Lung (tissue), 12 donors: ENCODE results near the gene TMEM63C. TPM values are rescaled to one million over a fixed set of nuclear protein-coding genes. Genes with fewer than 3 reads are reported as not detected.

Source experiments
- ATAC-seq: fragments of 200-7000 bp; cut with Tn5 transposase; one replicate; pipeline ENCODE4 v1.9.1; 2020; ENCODE audit warnings: moderate number of reproducible peaks; ENCODE audit not compliant: insufficient read depth, low FRiP score
- DNase-seq, 3 donors: peaks; one replicate each; pipeline ENCODE4 v3.0.0-alpha.2; 2013 to 2017
- H3K27ac ChIP-seq, 2 donors: one replicate each; pipeline ENCODE4 v1.5.1; 2013; ENCODE audit warnings: mild to moderate bottlenecking in 2 of 2, moderate library complexity in 2 of 2, control low read depth in 1 of 2, inconsistent platforms in 1 of 2, low read depth in 1 of 2, low read length in 1 of 2
- H3K27me3 ChIP-seq, 3 donors: one replicate each; pipeline ENCODE4 v1.5.1; 2013; ENCODE audit warnings: low read length in 2 of 3; ENCODE audit not compliant: control insufficient read depth in 3 of 3, insufficient read depth in 3 of 3
- H3K36me3 ChIP-seq, 4 donors: one replicate each; pipeline ENCODE4 v1.5.1; 2013; ENCODE audit warnings: low read length in 4 of 4, mild to moderate bottlenecking in 1 of 4, moderate library complexity in 1 of 4; ENCODE audit not compliant: control insufficient read depth in 4 of 4, insufficient read depth in 4 of 4
- H3K4me1 ChIP-seq, 5 donors: one replicate each; pipeline ENCODE4 v1.5.1; 2013; ENCODE audit warnings: low read length in 5 of 5, mild to moderate bottlenecking in 2 of 5, moderate library complexity in 1 of 5; ENCODE audit not compliant: control insufficient read depth in 5 of 5, insufficient read depth in 5 of 5
- H3K4me3 ChIP-seq: one replicate; pipeline ENCODE4 v1.5.1; 2013; ENCODE audit warnings: mild to moderate bottlenecking, control low read depth, moderate library complexity
- H3K9ac ChIP-seq, 2 donors: one replicate each; pipeline ENCODE4 v1.5.1; 2013; ENCODE audit warnings: low read length in 2 of 2, control low read depth in 1 of 2; ENCODE audit not compliant: insufficient read depth in 1 of 2
- H3K9me3 ChIP-seq, 4 donors: one replicate each; pipeline ENCODE4 v1.5.1; 2013; ENCODE audit warnings: low read length in 3 of 4, mild to moderate bottlenecking in 1 of 4, moderate library complexity in 1 of 4; ENCODE audit not compliant: control insufficient read depth in 4 of 4, insufficient read depth in 3 of 4
- CTCF ChIP-seq: IDR thresholded peaks from 2 replicates; pipeline ENCODE4 v1.5.1; 2012; ENCODE audit warnings: mild to moderate bottlenecking; ENCODE audit errors: control extremely low read depth, extremely low read depth
- WGBS, 2 donors: extraction: QIAGEN DNeasy Blood & Tissue Kit; methylation state at CpG; one replicate each; pipeline ENCODE4 v1.1.7; 2013; 5-methylcytosine and 5-hydroxymethylcytosine counted together
- polyA plus RNA-seq, 2 donors: library from polyadenylated mRNA; stranded (reverse); fragments of 200-250 nt; gene quantifications; one replicate each; pipeline ENCODE4 v1.2.1, GENCODE V29; 2013
- total RNA-seq, 2 donors: library from RNA; depleted of rRNA in 1 of 2; stranded (reverse); fragments of >200 nt in 1 of 2; gene quantifications; one replicate each; pipeline ENCODE4 v1.2.1, GENCODE V29; 2014 to 2021
- donor health status: control.
- donor health status: control.
- donor health status: Bipolar disorder and iron deficiency.
- donor health status: healthy.
- donor health status: DM: yes; HTN: yes; CAD: no.

The TMEM63C gene
- total and polyA plus RNA-seq, 4 donors: 0.20 to 1.2 (median 0.45) TPM

- WGBS, 2 donors: 79 to 83% methylated on average over 16 of the region's 16 CpGs
- Histone ChIP-seq H3K27me3 (peaks cover 0 to 25% (median 10%) of the 10 kb centered on the region in 3 donors), H3K27ac (no peak overlapping the region), H3K4me1 (no peaks in the 10 kb centered on the region), H3K36me3 (no peaks in the 10 kb centered on the region), H3K9me3 (peaks cover 0 to 13% (median 2%) of the 10 kb centered on the region in 4 donors), H3K4me3 (no peak overlapping the region), H3K9ac (no peak overlapping the region)
- no peak for DNase-seq
- TF ChIP-seq CTCF: no peak
- no peak for ATAC-seq
These were observed 83.0 kb downstream of the TMEM63C start for GRCh38 chr14:77264466-77265186.

- no peak for ATAC-seq
- TF ChIP-seq CTCF: no peak
- H3K9me3 ChIP-seq: peaks cover 0 to 13% (median 2%) of the 10 kb centered on the region in 4 donors
- no peak overlapping the region for H3K27ac ChIP-seq
- 39 to 66% methylated on average over 2 of the region's 2 CpGs for WGBS, 2 donors
- no peaks in the 10 kb centered on the region for H3K4me1 ChIP-seq
- no peak overlapping the region for H3K4me3 ChIP-seq
- no peaks in the 10 kb centered on the region for H3K36me3 ChIP-seq
- no peak overlapping the region for H3K9ac ChIP-seq
- H3K27me3 ChIP-seq: peaks cover under 1 to 30% (median 14%) of the 10 kb centered on the region in 3 donors
- no peak for DNase-seq
These were observed 83.6 kb downstream of the TMEM63C start for GRCh38 chr14:77265187-77265515.

DNA sequence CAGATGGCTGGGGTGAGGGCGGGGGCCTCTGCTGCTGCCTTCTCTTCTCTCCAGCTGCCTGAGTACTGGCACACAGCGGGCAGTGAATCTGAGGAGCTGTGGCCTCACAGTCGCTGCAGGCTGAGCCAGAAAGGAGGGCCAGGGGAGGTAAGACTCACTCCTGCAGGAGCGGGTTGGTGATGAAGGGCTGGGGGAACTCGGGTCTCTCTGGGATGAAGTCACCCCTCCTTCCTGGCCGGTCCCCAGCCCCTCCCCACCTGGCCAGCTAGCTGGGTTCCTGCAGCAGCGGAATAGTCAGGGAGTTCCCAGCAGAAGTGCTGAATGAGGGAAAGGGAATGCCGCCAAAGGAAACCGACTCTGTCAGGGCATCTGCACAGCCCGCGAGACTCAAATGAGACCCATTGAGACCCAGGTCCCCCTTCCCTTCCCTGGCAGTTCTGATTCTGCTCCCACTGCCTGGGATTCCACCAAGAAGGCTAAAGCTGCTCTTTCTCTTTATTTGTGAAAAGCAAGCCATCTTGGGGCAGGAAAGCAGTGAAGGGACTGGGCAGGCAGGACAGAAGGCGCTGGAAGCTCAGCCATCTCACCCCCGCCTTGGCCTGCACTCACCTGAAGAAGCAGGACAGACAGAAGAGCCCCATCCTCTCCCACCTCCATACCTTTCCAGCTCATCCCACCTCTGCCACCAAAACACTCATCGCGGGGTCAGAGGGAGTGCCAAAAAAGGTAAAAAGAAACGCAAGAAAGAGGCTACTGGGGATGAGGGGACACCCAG, 84.2 kb downstream of the TMEM63C start:
- no peaks in the 10 kb centered on the region for H3K36me3 ChIP-seq
- H3K9ac ChIP-seq: no peak overlapping the region
- no peak overlapping the region for H3K4me3 ChIP-seq
- 72 to 81% methylated on average over 16 of the region's 16 CpGs for WGBS, 2 donors
- no peak for TF ChIP-seq CTCF
- H3K9me3 ChIP-seq: peaks cover 0 to 13% (median 2%) of the 10 kb centered on the region in 4 donors
- peaks cover 6 to 35% (median 15%) of the 10 kb centered on the region in 3 donors for H3K27me3 ChIP-seq
- no peak overlapping the region for H3K27ac ChIP-seq
- H3K4me1 ChIP-seq: peaks cover 0 to 2% (median 0%) of the 10 kb centered on the region in 5 donors
- no peak for DNase-seq
- ATAC-seq: no peak
